Measurements from ENCODE around the gene CHCHD3. TPM values are rescaled to one million over a fixed set of nuclear protein-coding genes. Genes with fewer than 3 reads are reported as not detected.
A peak's percentile ranks its signal among the peaks of the same experiment; 100 is the strongest.
"Not testable (repeated sequence)": the region's sequence is repeated elsewhere in the genome, so short reads cannot be mapped to it uniquely, and the experiment has no call there.

The CHCHD3 gene
- total RNA-seq, 1 experiment from 2014 or later: 287 TPM

GRCh38 chr7:132947011-132947410, 134.9 kb downstream of the CHCHD3 start:
- in situ Hi-C loops (cut with HindIII; ENCODE audit: low pct_unique_long_range_greater_than_20kb, low sequenced_read_pairs): no loop called here
- DNase-seq (ENCODE audit: low read depth, low spot score): no peak

- in situ Hi-C loops (cut with HindIII; ENCODE audit: low pct_unique_long_range_greater_than_20kb, low sequenced_read_pairs): no loop called here
- DNase-seq (ENCODE audit: low read depth, low spot score): no peak
Observed at GRCh38 chr7:132944774-132945173, 137.1 kb downstream of the CHCHD3 start.

- in situ Hi-C loops (cut with HindIII; ENCODE audit: low pct_unique_long_range_greater_than_20kb, low sequenced_read_pairs): no loop called here
- DNase-seq (ENCODE audit: low read depth, low spot score): no peak
Observed at GRCh38 chr7:132943645-132944044, 138.2 kb downstream of the CHCHD3 start.

- in situ Hi-C loops (cut with HindIII; ENCODE audit: low pct_unique_long_range_greater_than_20kb, low sequenced_read_pairs): no loop called here
- DNase-seq (ENCODE audit: low read depth, low spot score): no peak
Observed at GRCh38 chr7:132942701-132943100, 139.2 kb downstream of the CHCHD3 start.

GRCh38 chr7:132941905-132942304, 140.0 kb downstream of the CHCHD3 start:
- peak; percentile 32 for DNase-seq (ENCODE audit: low read depth, low spot score)
- in situ Hi-C loops (cut with HindIII; ENCODE audit: low pct_unique_long_range_greater_than_20kb, low sequenced_read_pairs): no loop called here

GRCh38 chr7:132941428-132941827, 140.5 kb downstream of the CHCHD3 start:
- DNase-seq (ENCODE audit: low read depth, low spot score): no peak
- in situ Hi-C loops (cut with HindIII; ENCODE audit: low pct_unique_long_range_greater_than_20kb, low sequenced_read_pairs): no loop called here

- in situ Hi-C loops (cut with HindIII; ENCODE audit: low pct_unique_long_range_greater_than_20kb, low sequenced_read_pairs): no loop called here
- no peak for DNase-seq (ENCODE audit: low read depth, low spot score)
Observed at GRCh38 chr7:132940084-132940483, 141.8 kb downstream of the CHCHD3 start.

GRCh38 chr7:132939495-132939894, 142.4 kb downstream of the CHCHD3 start:
- in situ Hi-C loops (cut with HindIII; ENCODE audit: low pct_unique_long_range_greater_than_20kb, low sequenced_read_pairs): no loop called here
- DNase-seq (ENCODE audit: low read depth, low spot score): no peak

GRCh38 chr7:132937286-132937685, 144.6 kb downstream of the CHCHD3 start:
- no peak for DNase-seq (ENCODE audit: low read depth, low spot score)
- in situ Hi-C loops (cut with HindIII; ENCODE audit: low pct_unique_long_range_greater_than_20kb, low sequenced_read_pairs): no loop called here

GRCh38 chr7:132935608-132936007, 146.3 kb downstream of the CHCHD3 start:
- in situ Hi-C loops (cut with HindIII; ENCODE audit: low pct_unique_long_range_greater_than_20kb, low sequenced_read_pairs): no loop called here
- DNase-seq (ENCODE audit: low read depth, low spot score): no peak

GRCh38 chr7:132934017-132934416, 147.9 kb downstream of the CHCHD3 start:
- in situ Hi-C loops (cut with HindIII; ENCODE audit: low pct_unique_long_range_greater_than_20kb, low sequenced_read_pairs): no loop called here
- DNase-seq (ENCODE audit: low read depth, low spot score): no peak

- in situ Hi-C loops (cut with HindIII; ENCODE audit: low pct_unique_long_range_greater_than_20kb, low sequenced_read_pairs): no loop called here
- DNase-seq (ENCODE audit: low read depth, low spot score): no peak
Observed at GRCh38 chr7:132933072-132933458, 148.8 kb downstream of the CHCHD3 start.

- no peak for DNase-seq (ENCODE audit: low read depth, low spot score)
- in situ Hi-C loops (cut with HindIII; ENCODE audit: low pct_unique_long_range_greater_than_20kb, low sequenced_read_pairs): no loop called here
Observed at GRCh38 chr7:132932296-132933071, 149.4 kb downstream of the CHCHD3 start.

GRCh38 chr7:132930881-132931280, 151.0 kb downstream of the CHCHD3 start:
- in situ Hi-C loops (cut with HindIII; ENCODE audit: low pct_unique_long_range_greater_than_20kb, low sequenced_read_pairs): no loop called here
- DNase-seq (ENCODE audit: low read depth, low spot score): peak; percentile 66

- in situ Hi-C loops (cut with HindIII; ENCODE audit: low pct_unique_long_range_greater_than_20kb, low sequenced_read_pairs); DNase-seq (ENCODE audit: low read depth, low spot score): not testable (repeated sequence)
Observed at GRCh38 chr7:132929944-132930343, 151.9 kb downstream of the CHCHD3 start.

- in situ Hi-C loops (cut with HindIII; ENCODE audit: low pct_unique_long_range_greater_than_20kb, low sequenced_read_pairs): no loop called here
- DNase-seq (ENCODE audit: low read depth, low spot score): no peak
Observed at GRCh38 chr7:132919771-132920170, 162.1 kb downstream of the CHCHD3 start.

- in situ Hi-C loops (cut with HindIII; ENCODE audit: low pct_unique_long_range_greater_than_20kb, low sequenced_read_pairs): no loop called here
- no peak for DNase-seq (ENCODE audit: low read depth, low spot score)
Observed at GRCh38 chr7:132915647-132916046, 166.2 kb downstream of the CHCHD3 start.

GRCh38 chr7:132910657-132911056, 171.2 kb downstream of the CHCHD3 start:
- in situ Hi-C loops (cut with HindIII; ENCODE audit: low pct_unique_long_range_greater_than_20kb, low sequenced_read_pairs): no loop called here
- DNase-seq (ENCODE audit: low read depth, low spot score): no peak

- no peak for DNase-seq (ENCODE audit: low read depth, low spot score)
- in situ Hi-C loops (cut with HindIII; ENCODE audit: low pct_unique_long_range_greater_than_20kb, low sequenced_read_pairs): no loop called here
Observed at GRCh38 chr7:132907380-132907940, 174.4 kb downstream of the CHCHD3 start.
